Activated T-cell treated with anti-CD3 and anti-CD28 coated beads, Interleukin-2, amount 50 U/mL, for 1 hour (primary cell): ENCODE measurements around the gene COBLL1.
"Not testable (repeated sequence)": the region's sequence is repeated elsewhere in the genome, so short reads cannot be mapped to it uniquely, and the experiment has no call there.

Experiments
- DNase-seq: peaks from one replicate; pipeline ENCODE4 v3.0.0-alpha.2; 2020

The COBLL1 gene

GRCh38 chr2:164859906-164860693, 18.5 kb upstream of the COBLL1 start:
- not testable (repeated sequence) for DNase-seq

- no peak for DNase-seq
These were observed 17.7 kb upstream of the COBLL1 start for GRCh38 chr2:164859251-164859818.

GRCh38 chr2:164852086-164852485, 10.5 kb upstream of the COBLL1 start:
- DNase-seq = no peak

- no peak for DNase-seq
These were observed 8.6 kb upstream of the COBLL1 start for GRCh38 chr2:164850235-164850634.

GRCh38 chr2:164849506-164849905, 7.9 kb upstream of the COBLL1 start:
- DNase-seq = no peak

GRCh38 chr2:164847981-164848741, 6.5 kb upstream of the COBLL1 start:
- no peak for DNase-seq

GRCh38 chr2:164847291-164847690, 5.7 kb upstream of the COBLL1 start:
- DNase-seq = no peak

- DNase-seq = no peak
These were observed 4.7 kb upstream of the COBLL1 start for GRCh38 chr2:164846276-164846675.

GRCh38 chr2:164843346-164843911, 1.8 kb upstream of the COBLL1 start:
- DNase-seq = no peak

- DNase-seq = no peak
These were observed 972 bp upstream of the COBLL1 start for GRCh38 chr2:164842624-164842966.

GRCh38 chr2:164840930-164841718, 499 bp downstream of the COBLL1 start:
- DNase-seq = peak; percentile 16

GRCh38 chr2:164840458-164840929, 1.1 kb downstream of the COBLL1 start:
- DNase-seq = no peak

- no peak for DNase-seq
These were observed 1.6 kb downstream of the COBLL1 start for GRCh38 chr2:164839914-164840457.

- DNase-seq = no peak
These were observed 3.8 kb downstream of the COBLL1 start for GRCh38 chr2:164837807-164838206.

GRCh38 chr2:164836907-164837306, 4.7 kb downstream of the COBLL1 start:
- no peak for DNase-seq

- no peak for DNase-seq
These were observed 6.3 kb downstream of the COBLL1 start for GRCh38 chr2:164835302-164835701.

GRCh38 chr2:164831887-164832286, 9.7 kb downstream of the COBLL1 start:
- DNase-seq = no peak

GRCh38 chr2:164831180-164831579, 10.4 kb downstream of the COBLL1 start:
- no peak for DNase-seq

GRCh38 chr2:164826293-164827243, 15.1 kb downstream of the COBLL1 start:
- DNase-seq = no peak

GRCh38 chr2:164824872-164825271, 16.8 kb downstream of the COBLL1 start:
- DNase-seq = no peak

GRCh38 chr2:164823126-164823525, 18.5 kb downstream of the COBLL1 start:
- DNase-seq = no peak
